GM18499 (cell line): ENCODE data around the gene RUVBL2.

Experiments
- ATAC-seq: cut with Tn5 transposase; IDR thresholded peaks from one replicate; pipeline ENCODE4 v1.9.1; 2021; ENCODE audit warnings: moderate number of reproducible peaks; ENCODE audit not compliant: insufficient read depth, unreplicated experiment

RUVBL2 gene

DNA sequence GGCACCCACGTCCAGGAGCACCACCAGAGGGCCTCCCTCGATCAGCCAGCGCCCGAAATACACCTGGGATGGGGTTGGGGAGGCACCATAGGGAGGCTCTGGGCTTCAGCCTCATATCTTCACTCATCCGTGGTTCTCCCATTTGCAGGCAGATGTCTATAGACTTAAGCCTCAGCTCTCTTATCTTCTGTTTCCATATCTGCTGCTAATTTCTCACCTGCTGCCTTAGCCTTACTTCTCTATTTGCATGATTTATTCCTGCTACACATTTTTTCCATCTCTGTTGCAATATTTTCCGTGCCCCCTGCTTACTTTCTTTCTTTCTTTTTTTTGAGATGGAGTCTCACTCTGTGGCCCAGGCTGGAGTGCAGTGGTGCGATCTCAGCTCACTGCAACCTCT is 6.4 kb upstream of the RUVBL2 start:
- ATAC-seq: no peak

DNA sequence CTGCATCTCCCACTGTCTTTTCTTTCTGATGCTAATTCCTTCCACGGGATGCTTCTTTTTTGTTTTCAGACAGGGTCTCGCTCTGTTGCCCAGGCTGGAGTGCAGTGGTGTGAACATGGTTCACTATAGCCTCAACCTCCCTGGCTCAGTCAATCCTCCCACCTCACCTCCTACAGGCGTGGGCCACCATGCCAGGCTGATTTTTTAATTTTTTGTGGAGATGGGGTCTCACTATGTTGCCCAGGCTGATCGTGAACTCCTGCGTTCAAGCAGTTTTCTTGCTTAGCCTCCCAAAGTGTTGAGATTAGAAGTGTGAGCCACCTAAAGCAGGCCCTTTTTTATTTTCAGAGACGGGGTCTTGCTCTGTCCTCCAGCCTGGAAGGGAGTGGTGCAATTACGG is 5.4 kb upstream of the RUVBL2 start:
- no peak for ATAC-seq

DNA sequence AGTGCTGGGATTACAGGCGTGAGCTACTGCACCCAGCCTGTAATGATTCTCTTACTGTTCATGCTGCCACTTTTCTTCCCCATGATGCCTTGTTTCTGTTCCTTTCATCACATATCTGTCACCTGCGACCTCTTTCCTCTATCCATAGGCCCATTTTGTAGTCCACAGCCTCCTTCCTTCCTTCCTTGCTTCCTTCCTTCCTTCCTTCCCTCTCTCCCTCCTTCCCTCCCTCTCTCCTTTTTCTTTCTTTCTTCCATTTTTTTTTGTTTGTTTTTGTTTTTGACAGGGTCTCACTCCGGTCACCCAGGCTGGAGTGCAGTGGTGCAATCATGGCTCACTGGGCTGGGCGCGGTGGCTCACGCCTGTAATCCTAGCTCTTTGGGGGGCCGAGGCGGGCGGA is 4.8 kb upstream of the RUVBL2 start:
- no peak for ATAC-seq

DNA sequence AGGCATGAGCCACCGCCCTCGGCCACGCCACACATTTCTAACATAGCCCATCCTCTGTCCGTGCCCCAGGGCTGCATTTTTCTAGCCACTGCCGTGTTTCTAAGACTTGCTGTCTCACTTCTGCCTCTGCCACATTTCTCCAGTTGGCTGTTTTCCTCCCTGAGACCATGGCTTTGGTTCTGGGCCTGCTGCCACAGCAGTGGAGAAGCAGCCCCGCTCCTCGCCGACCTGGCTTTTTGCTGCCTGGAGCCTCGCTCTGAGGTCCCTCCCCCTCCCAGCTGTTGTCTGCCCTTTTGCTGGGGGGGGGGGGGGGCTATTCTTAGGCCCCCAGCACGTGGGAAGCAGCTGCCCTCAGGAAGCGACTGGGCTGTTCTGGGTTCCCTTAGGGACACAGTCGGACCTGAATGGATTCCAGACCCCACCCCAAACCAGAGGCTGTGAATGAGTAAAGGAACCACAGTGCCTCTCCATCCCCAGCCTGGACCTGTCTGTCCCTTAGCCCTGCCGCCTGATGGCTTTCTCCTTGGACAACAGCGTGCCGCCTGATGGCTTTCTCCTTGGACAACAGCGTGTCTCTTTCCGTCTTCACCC is 3.9 kb upstream of the RUVBL2 start:
- no peak for ATAC-seq

DNA sequence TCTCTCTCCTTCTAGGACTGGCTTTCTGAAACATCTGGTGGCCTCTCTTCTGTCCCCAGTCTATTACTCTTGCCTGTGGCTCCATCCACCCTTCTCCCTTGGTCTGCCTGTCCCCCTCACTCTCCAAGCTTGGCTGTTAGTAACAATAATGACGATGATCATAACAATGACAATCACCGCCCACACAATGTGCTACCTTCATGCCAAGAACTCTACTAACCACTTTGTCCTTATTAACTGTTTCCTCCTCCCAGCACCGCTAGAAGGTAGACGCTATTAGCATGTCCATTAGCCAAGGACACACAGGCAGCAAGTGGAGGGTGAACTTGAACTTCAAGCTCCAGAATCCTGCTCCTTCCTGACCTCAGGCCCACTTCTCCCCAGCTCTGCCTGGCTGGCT is 3.3 kb upstream of the RUVBL2 start:
- no peak for ATAC-seq

DNA sequence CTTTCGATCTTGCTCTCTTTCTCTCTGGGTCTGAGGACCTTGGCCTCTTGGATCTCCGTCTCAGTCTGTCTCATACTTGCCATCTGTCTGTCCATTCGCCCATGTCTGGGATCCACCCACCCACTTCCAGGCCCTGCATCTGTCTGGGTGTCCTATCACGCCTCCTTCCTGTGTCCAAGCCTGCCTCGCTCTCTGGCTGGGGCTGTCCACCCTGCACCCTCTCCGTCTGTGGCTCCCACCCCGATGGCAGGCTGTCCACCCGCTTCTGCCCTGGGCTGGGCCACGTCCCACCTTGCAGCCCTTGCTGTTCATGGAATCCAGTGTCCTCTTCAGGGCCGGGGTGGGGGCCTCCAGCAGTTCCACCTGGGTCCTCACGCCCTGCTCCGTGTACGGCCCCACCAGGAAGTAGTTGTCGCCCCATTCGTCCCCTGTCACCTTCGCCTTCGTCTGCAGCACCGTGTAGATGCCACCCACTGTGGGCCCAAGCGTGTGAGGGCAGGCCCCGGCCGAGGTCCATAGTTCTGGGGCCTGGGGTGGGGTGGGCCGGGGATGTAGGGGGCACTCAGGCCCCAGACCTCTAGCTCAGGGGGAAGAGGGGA is 2.6 kb upstream of the RUVBL2 start:
- ATAC-seq: no peak

DNA sequence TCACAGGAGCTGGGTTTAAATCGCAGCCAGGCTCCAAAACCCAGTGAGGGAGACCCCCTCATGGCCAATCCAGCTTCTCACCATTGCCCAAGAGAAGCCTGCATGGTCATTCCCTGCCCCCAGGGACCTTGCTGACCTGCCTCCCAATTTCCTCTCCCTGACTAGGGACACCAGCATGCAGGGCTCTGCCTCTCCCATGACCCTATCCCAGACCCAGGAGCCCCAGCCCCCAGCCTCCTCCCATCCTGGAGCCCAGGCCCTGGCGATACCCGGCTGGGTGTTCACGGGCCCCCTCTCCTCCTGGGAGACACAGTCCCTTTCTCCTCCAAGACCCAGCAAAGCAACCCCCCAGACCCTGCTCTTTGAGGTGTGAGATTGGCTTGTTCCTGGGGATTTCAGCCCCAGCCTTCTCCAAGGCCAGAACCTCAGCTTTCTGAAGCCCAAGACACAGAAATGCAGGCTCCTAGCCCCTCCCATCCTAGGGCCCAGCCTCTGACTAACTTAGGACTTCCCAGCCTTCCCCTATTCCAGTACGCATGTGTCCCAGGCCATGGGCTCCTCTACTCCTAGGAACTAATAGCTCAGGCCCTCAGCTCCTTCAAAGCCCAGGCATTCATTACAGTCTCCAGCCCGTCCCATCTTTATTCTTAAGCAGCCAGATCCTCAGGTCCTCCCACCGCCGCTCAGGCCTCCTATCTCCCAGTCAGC is 1.7 kb upstream of the RUVBL2 start:
- ATAC-seq: no peak

DNA sequence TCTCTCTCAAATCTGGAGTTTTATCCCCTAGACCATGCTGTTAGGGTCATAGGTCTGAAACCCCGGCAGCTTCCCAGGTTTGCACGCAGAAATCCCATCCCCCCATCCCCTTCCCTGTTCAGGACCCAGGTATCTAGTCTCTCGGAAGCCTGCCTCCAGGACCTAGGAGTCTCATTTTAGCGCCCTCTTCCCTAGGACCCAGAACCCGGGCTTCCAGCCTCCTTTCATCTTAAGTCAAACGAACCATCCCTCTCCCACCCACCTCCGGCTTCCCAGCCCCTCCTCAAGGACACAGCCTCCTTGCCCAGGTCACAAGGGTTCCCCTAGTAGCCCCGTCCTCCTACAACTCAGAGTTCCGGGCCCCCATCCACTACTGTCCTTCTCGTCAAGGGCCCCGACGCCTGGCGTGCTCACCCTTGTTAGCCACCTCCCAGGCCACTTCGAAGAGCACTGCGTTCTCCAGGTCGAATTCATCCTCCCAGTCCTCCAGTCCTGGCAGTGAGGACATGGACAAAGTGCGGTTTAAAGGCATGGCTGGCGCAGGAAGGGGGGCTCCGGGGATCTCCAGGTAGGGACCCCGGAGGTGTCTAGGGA is 1.0 kb upstream of the RUVBL2 start:
- ATAC-seq: no peak

DNA sequence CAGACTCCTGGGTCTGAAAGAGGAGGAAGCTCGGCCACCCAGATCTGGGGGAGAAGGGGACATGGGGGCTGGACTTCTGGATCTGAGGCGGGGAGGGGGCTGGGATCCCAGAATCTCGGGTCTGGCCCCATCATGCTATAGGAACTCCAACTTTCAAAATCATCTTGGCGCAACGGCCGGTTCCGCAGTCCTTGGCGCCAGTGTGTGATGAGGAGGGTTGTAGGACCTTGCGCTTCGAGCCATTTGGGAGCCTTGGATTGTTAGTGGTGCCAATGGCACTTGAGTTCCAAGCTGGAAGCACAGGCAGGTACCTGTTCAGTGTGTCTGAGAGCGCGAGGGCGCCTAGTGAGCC is 324 bp downstream of the RUVBL2 start:
- no peak for ATAC-seq

DNA sequence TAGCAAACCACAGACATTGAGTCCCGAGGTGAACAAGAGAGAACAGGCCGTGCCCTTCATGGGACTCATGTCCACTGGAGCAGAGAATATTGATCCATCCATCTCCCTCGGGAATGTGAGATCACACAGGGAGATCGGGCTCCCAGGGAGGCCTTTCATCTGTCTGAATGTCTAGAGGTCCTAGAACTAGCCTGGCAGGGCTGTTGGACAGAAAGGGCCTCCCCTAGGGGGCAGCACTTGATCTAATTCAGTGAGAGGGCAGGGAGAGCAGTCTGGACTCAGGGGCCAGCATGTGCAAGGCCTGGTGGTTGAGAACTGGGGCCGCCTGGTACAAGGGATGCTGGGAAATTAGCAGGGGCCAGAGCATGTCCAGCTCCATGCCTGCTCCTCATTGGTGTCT is 4.3 kb downstream of the RUVBL2 start:
- ATAC-seq: no peak

DNA sequence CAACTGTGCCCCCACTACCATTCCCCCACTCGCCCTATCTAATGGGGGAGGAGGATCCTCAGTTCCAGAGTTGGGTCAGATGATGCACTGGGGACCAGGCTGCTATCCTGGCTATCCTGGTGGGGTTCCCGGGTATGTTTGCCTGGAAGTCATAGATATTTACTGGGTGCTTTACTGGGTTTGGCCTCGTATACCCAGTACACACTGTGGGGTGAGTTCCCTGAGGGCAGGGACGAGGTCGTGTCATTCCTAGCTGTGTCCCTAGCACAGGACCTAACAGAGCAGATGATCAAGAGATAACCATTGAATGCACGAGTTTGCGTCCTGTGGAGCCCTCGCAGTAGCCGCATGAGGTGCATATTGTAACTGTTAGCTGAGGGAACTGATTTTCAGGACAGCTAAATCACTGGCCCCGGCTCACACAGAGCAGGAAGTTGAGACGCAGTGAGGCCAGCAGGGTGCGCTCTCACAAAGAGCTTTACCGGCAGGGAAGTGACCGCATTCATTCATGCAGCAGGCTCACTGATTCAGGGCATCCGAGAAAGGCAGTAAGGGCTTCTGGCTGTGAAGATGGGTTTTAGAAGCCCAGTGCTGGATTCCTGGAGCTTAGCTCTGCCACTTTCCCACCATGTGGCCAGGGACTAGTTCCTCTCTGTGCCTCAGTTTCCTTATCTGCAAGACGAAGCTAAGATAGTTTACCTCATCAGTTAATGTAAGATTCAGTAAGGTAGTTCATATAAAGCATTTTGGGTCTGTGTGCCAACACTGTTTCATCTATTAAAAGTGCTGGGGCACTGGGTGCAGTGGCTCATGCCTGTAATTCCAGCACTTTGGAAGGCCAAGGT is 6.0 kb downstream of the RUVBL2 start:
- no peak for ATAC-seq

DNA sequence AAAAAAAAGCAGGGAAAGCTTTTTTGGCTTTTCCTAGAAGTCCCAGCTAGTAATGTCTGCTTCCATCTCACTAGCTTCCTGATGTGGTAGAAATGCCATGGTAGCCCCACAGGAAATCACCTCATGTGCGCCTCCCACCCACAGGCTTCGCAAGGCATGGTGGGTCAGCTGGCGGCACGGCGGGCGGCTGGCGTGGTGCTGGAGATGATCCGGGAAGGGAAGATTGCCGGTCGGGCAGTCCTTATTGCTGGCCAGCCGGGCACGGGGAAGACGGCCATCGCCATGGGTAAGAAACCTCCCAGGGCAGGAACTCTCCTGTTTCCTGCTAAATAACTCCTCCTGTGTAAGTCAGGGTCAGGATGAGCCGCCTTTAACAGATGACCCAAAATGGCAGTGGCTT is 10.4 kb downstream of the RUVBL2 start:
- no peak for ATAC-seq

DNA sequence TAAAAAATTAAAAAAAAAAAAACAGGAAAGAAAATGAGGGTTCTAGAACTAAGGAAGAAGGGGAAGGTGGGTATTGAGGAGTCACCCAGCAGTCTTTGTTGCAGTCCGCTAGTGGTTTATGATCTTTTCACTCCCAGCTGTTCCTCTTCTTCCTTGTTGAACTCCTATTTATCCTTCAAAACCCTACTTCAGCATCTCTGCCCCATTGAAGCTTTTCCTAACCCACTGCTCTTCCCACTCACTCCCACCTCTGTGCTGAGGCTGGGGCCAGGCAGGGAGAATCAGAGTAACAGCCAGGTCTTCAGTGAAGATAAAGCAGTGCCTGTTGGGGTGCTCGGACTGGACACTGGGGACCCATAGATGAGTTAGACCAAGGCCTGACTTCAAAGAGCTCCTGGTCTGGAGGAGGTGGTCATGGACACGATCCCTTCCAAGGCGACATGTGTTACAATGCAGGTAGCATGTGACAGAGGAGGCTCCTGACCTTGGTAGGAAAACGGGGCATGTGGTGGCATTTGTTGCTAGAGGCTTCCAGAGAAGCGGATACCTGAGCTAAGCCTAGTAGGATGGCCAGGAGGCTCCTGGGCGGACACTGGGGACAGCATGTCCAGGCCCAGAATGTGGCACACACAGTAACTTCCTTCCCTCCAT is 11.4 kb downstream of the RUVBL2 start:
- ATAC-seq: no peak

DNA sequence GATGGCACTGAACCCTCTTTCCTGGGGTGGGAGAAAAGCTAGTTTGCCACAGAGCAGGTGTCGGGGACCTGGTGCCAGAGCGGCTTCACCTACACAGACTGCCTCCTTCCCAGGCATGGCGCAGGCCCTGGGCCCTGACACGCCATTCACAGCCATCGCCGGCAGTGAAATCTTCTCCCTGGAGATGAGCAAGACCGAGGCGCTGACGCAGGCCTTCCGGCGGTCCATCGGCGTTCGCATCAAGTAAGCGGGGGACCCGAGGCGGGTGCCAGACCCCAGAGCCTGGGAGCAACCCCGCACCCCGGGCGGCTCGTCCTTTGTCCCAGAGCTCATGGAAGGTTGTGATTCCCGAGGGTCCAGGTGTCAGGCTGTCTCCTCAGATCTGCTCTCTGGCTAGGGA is 13.2 kb downstream of the RUVBL2 start:
- ATAC-seq: no peak

DNA sequence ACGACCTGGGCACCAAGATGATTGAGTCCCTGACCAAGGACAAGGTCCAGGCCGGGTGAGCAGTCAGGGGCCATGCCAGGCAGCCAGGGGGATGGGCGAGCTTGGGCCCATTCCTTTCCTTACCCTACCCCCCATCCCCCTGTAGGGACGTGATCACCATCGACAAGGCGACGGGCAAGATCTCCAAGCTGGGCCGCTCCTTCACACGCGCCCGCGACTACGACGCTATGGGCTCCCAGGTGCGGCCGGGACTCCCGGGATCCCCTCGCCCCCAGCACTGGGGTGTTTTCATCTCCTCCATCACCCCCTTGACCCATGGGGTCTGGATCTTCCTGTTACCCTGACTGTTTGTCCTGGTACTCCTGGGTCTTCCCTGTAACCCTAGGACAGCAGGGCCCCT is 16.1 kb downstream of the RUVBL2 start:
- ATAC-seq: no peak

DNA sequence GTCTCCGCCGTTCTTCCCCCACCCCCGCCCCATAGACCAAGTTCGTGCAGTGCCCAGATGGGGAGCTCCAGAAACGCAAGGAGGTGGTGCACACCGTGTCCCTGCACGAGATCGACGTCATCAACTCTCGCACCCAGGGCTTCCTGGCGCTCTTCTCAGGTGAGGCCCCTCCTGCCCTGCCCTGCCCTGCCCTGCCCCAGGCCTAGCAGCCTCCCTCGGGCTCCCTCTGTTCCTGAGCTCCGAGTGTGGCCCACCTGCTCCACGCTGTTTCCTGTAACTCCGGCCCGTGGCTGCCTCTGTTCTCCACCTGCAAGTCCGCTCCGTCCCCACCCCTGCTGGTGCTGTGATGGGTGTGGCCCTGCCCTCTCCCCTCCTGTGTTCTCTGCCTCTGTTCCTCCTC is 16.8 kb downstream of the RUVBL2 start:
- no peak for ATAC-seq

DNA sequence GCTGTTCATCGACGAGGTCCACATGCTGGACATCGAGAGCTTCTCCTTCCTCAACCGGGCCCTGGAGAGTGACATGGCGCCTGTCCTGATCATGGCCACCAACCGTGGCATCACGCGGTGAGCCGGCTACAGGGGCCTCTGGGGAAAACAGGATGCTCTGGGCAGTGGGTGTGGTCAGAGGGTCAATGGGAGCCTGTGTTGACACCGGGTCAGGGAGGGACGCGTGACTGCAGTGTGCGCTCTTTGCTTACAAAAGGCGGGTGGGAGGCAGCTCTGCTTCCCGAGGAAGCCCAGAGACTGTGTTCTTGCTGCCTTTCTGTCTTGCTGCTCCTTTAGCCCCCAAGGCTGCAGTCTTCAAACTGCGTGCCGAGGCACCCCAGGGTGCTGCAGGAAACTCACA is 17.5 kb downstream of the RUVBL2 start:
- no peak for ATAC-seq

DNA sequence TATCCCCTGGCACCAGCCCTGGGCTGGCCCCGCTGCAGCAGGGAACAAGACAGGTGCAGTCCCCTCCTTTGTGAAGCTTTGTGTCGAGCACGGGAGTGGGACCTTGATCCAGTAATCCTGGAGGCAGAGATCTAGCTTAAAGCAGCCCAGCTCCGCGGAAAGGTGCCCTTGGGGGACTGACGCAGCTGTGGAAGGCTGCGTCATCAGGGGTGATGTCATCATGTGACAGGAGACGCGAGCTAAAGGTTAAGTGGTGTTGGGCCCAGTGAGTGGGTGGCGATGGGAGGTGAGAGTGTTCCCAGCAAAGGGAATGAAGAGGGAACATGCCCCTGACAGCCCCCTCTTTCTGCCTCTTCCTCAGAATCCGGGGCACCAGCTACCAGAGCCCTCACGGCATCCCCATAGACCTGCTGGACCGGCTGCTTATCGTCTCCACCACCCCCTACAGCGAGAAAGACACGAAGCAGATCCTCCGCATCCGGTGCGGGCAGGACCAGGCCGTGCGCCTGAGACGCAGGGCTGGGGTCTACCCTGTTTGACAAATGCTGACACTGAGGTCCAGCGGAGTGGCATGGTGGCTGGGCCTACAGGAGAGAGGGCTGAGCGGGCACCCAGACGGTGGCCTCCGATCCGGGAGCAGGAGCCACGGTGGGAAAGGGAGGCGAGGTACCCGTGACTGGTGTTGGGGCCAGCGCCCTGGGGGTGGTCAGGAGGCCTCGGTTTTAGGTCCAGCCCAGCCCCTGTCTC is 20.6 kb downstream of the RUVBL2 start:
- no peak for ATAC-seq

DNA sequence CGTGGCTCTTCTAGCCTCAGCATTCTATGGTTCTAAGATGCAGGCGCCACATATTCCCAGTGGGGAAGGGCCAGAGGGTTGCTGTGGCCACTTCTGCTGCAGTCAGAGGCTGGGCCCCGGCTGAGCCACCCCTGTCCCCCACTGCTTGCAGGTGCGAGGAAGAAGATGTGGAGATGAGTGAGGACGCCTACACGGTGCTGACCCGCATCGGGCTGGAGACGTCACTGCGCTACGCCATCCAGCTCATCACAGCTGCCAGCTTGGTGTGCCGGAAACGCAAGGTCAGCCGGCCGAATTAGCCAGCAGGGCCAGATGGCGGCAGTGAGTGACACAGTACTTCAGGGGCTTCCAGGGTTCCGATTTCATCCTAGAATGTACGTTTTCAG is 21.2 kb downstream of the RUVBL2 start:
- ATAC-seq: no peak
